Measurements from ENCODE around the gene CRELD2. TPM values are rescaled to one million over a fixed set of nuclear protein-coding genes. Genes with fewer than 3 reads are reported as not detected.

CRELD2 gene
- total and polyA plus RNA-seq, 8 donors = 37.2 to 61.9 (median 54.1) TPM

DNA sequence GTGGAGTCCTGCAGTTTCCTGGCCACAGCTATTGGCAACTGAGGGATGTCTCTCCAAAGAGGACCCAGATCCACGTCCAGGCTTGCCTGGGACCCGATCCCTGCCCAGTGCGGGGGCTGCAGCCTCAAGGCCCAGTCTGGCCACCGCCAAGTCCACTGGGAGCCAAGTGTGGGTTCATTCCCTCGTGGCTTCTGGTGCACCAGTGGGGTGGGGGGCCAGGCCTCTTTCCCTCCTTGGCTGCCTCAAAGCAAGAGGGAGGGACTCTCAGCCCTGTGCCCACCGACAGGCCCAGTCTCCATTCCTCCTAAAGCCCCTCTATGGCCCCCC is 28.8 kb downstream of the CRELD2 start:
- H3K4me3 ChIP-seq = peak overlapping the region in 3 of 4 donors; percentile 40 to 55 (median 49)
- H3K4me1 ChIP-seq = peaks cover 38 to 43% (median 42%) of the 10 kb centered on the region in 3 donors
- TF ChIP-seq, protein P1, sequence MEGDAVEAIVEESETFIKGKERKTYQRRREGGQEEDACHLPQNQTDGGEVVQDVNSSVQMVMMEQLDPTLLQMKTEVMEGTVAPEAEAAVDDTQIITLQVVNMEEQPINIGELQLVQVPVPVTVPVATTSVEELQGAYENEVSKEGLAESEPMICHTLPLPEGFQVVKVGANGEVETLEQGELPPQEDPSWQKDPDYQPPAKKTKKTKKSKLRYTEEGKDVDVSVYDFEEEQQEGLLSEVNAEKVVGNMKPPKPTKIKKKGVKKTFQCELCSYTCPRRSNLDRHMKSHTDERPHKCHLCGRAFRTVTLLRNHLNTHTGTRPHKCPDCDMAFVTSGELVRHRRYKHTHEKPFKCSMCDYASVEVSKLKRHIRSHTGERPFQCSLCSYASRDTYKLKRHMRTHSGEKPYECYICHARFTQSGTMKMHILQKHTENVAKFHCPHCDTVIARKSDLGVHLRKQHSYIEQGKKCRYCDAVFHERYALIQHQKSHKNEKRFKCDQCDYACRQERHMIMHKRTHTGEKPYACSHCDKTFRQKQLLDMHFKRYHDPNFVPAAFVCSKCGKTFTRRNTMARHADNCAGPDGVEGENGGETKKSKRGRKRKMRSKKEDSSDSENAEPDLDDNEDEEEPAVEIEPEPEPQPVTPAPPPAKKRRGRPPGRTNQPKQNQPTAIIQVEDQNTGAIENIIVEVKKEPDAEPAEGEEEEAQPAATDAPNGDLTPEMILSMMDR (IDR thresholded peaks at IDR 0.05) = no peak
- DNase-seq (no peak), FAIRE-seq (no peak), ATAC-seq (no peak)
- H3K27ac ChIP-seq = peak overlapping the region; percentile 86 to 99 (median 98)
- no peaks in the 10 kb centered on the region for H3K36me3 ChIP-seq
- intact Hi-C loops (cut with DNase I) = no loop called here
- no peaks in the 10 kb centered on the region for H3K9me3 ChIP-seq
- 69 to 77% methylated on average over 6 of the region's 6 CpGs for WGBS, 2 donors
- no peaks in the 10 kb centered on the region for H3K27me3 ChIP-seq

DNA sequence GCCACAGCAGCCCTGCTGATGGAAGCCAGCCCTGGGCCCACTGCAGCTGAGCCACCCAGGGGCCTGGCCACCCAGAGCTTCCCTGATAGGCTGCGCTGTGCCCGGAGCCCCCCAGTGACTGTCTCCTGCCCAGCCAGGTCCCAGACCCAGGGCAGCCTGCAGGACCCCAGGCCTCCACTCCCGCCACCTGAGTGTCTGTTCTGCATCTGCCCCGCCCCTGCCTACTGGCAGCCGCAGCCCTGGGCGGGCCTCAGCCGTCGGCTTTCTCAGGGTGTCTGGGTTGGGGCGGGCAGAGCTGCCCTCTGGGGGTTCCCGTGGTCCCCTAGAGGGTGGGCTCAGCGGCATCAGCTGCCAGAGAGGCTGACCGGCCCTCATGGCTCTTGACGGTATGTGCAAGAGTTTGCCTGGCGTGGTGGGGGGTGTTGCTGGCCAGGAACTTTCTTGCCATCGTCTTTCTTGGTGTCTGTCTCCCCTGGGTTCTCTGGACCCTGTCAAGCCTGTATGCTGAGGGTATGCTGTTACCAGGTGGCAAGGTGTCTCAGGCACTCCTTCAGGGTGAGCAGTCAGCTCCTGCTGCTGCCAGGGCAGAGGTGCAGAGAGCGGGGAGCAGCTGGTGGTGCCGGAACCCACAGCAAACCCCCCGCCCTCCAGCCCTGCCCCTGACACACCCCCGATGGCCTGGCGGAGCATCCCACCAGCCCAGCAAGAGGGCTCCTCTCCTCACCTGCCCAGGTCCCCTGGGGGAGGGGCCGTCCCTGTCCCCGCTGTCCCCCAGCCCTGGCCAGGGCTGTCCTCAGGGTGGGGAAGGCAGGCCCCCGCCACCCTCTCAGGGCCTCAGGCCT is 29.9 kb downstream of the CRELD2 start:
- Histone ChIP-seq H3K4me3 (peak overlapping the region; percentile 1 to 55 (median 44)), H3K27me3 (no peaks in the 10 kb centered on the region), H3K36me3 (no peaks in the 10 kb centered on the region), H3K9me3 (no peaks in the 10 kb centered on the region), H3K27ac (peak overlapping the region; percentile 86 to 99 (median 98)), H3K4me1 (peaks cover 49 to 54% (median 52%) of the 10 kb centered on the region in 3 donors)
- ATAC-seq (peak; percentile 6 to 16 (median 8)), FAIRE-seq (no peak), DNase-seq (peak in 3 of 6 donors; percentile 66 to 81 (median 70))
- TF ChIP-seq, protein P1 (IDR thresholded peaks at IDR 0.05) = no peak
- WGBS, 2 donors = 24 to 27% methylated on average over 23 of the region's 23 CpGs
- intact Hi-C loops (cut with DNase I) = no loop called here

DNA sequence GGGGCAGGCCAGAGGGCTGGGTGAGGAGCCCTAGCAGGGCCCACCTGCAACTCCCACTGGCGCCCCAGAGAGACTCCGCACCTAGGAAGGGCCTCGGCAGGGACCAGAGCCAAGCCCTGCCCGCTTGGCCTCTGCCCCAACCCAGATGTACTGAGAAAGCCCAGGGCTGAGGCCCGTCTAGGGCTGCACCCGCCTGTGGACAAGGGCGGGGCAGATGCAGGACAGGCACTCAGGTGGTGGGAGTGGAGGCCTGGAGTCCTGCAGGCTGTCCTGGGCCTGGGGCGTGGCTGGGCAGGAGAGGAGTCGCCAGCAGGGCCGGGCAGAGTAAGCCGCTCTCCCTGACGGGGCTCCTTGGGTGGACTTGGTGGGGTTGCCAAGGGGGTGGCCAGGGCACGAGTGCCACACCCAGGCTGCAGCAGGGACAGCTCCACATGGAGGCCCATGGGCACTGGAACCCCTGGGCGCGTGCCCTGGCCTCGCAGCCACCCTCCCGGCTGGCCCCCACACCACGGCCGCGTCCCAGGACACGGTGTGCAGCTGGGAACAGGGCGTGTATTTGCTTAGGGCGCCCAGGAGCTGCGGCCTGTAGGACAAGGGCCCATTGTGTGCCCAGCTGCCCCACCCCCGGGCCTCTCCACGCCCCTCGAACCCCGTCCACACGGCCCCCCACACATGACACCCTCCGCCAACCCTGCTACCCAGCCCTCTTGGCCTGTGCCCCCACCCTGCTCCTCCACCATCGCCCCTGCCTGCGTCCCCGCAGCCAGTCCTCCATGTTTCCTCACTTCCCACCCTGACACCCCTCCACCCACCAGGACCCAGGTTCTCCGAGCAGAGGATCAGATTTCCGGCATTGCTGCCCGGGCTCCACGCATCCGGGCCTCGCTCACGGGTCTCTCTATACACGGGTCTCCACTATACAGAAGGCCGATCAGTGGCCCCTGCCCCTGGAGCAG is 30.8 kb downstream of the CRELD2 start:
- no peaks in the 10 kb centered on the region for H3K9me3 ChIP-seq
- ATAC-seq (peak; percentile 52 to 63 (median 61)), DNase-seq (peak; percentile 87 to 98 (median 95)), FAIRE-seq (no peak)
- intact Hi-C loops (cut with DNase I) = no loop called here
- 29 to 33% methylated on average over 29 to 42 of the region's 42 CpGs for WGBS, 2 donors
- H3K27ac ChIP-seq = peak overlapping the region; percentile 86 to 99 (median 98)
- H3K27me3 ChIP-seq = no peaks in the 10 kb centered on the region
- TF ChIP-seq, protein P1 (IDR thresholded peaks at IDR 0.05) = no peak
- peaks cover 58 to 63% (median 61%) of the 10 kb centered on the region in 3 donors for H3K4me1 ChIP-seq
- H3K4me3 ChIP-seq = peak overlapping the region; percentile 1 to 55 (median 44)
- no peaks in the 10 kb centered on the region for H3K36me3 ChIP-seq

DNA sequence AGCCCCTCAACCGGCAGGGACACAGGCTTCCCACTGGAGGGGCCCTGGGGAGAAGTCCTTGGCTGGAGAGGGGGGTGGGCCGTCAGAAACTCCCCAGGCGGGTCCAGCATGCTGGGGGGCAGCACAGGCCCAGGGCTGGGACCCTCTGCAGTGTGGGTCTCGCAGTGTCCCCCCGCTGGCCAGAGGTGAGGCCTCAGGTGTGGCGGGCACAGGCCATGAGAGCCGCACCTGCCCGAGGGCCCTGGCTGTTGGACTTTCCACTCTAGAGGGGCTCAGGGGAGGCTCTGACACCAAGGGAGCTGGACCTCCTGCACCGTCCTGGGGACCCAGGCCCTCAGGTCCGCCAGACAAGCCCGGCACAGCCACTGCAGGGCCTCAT is 31.5 kb downstream of the CRELD2 start:
- peak overlapping the region; percentile 86 to 99 (median 98) for H3K27ac ChIP-seq
- no peaks in the 10 kb centered on the region for H3K27me3 ChIP-seq
- H3K4me1 ChIP-seq = peaks cover 65 to 70% (median 68%) of the 10 kb centered on the region in 3 donors
- no peak overlapping the region for H3K4me3 ChIP-seq
- DNase-seq (no peak), ATAC-seq (no peak), FAIRE-seq (no peak)
- TF ChIP-seq, protein P1 (IDR thresholded peaks at IDR 0.05) = no peak
- no peaks in the 10 kb centered on the region for H3K36me3 ChIP-seq
- 81 to 82% methylated on average over 9 to 11 of the region's 11 CpGs for WGBS, 2 donors
- no peaks in the 10 kb centered on the region for H3K9me3 ChIP-seq
- intact Hi-C loops (cut with DNase I) = no loop called here

All from pancreas (tissue), 10 donors.